Right lobe of liver (tissue), 6 donors: ENCODE results near the gene ZFPM1. TPM values are rescaled to one million over a fixed set of nuclear protein-coding genes. Genes with fewer than 3 reads are reported as not detected.

Experiments
- ATAC-seq, 4 donors: fragments of 200-7000 bp; cut with Tn5 transposase; one replicate each; pipeline ENCODE4 v1.9.1; 2020; ENCODE audit warnings: mild to moderate bottlenecking in 4 of 4, moderate library complexity in 4 of 4
- DNase-seq, 3 donors: peaks; one replicate each; pipeline ENCODE4 v3.0.0-alpha.2; 2020
- H3K27ac ChIP-seq, 3 donors: fragments of 200-600 bp; one replicate each; pipeline ENCODE4 v1.8.0; 2022
- H3K27me3 ChIP-seq, 2 donors: fragments of 200-600 bp; one replicate each; pipeline ENCODE4 v1.8.0; 2022
- H3K36me3 ChIP-seq, 4 donors: fragments of 200-600 bp; sonication (generic) in 1 of 4; one replicate each; pipeline versions ENCODE4 v1.5.1 to v1.8.0; 2017 to 2022; ENCODE audit warnings: control low read depth in 1 of 4
- H3K4me1 ChIP-seq, 4 donors: fragments of 200-600 bp; sonication (generic) in 1 of 4; one replicate each; pipeline versions ENCODE4 v1.5.1 to v1.8.0; 2017 to 2022; ENCODE audit warnings: control low read depth in 1 of 4
- H3K4me3 ChIP-seq, 3 donors: fragments of 200-600 bp; one replicate each; pipeline ENCODE4 v1.8.0; 2022
- H3K9me3 ChIP-seq, 4 donors: fragments of 200-600 bp; sonication (generic) in 1 of 4; one replicate each; pipeline versions ENCODE4 v1.5.1 to v1.8.0; 2017 to 2022; ENCODE audit warnings: control low read depth in 1 of 4
- CTCF ChIP-seq, 4 donors: fragments of 200-600 bp in 3 of 4; fragments of 450-650 bp in 1 of 4; IDR thresholded peaks; one replicate each; pipeline versions ENCODE4 v1.5.1 to v1.8.0; 2016 to 2022; ENCODE audit warnings: antibody characterized with exemption in 4 of 4, mild to moderate bottlenecking in 2 of 4
- POLR2A ChIP-seq: fragments of 450-650 bp; IDR thresholded peaks from one replicate; pipeline ENCODE4 v1.6.1; 2017; ENCODE audit warnings: antibody characterized with exemption, mild to moderate bottlenecking
- WGBS: methylation state at CpG from one replicate; pipeline ENCODE4 v1.1.6; 2018; ENCODE audit warnings: low coverage, low lambda C conversion rate; ENCODE audit not compliant: insufficient coverage; ENCODE audit errors: missing lambda C conversion rate; 5-methylcytosine and 5-hydroxymethylcytosine counted together
- intact Hi-C, 2 donors: fragments of 100-400 bp; cut with DNase I; formaldehyde crosslinking; loops; one replicate each; pipeline versions ENCODE4 v1.11.2 to v1.14.1; 2022
- total RNA-seq, 6 experiments: library from RNA; depleted of rRNA in 2 of 6; stranded (reverse); fragments of >200 nt in 2 of 6; fragmentation: NEBNext Ultra II Directional in 3 of 6; extraction: Animal tissue kit (Norgen Biotek cat#: 25700) in 3 of 6; gene quantifications; one replicate each; pipeline versions ENCODE4 v1.1.0 to v1.2.4, GENCODE V29; 2016 to 2023
- donor health status: DM: no; HTN: yes; CAD: no.
- donor health status: DM: no; HTN: no; CAD: no.
- donor health status: DM: no; HTN: no; CAD: no.
- donor health status: DM: no; HTN: yes; CAD: no.
- donor health status: DM: no; HTN: yes; CAD: no.

ZFPM1 gene
- total RNA-seq, 6 experiments from 2014 or later, result 3.8 to 15.5 (median 8.3) TPM

GRCh38 chr16:88420496-88420895, 32.6 kb upstream of the ZFPM1 start:
- 33% methylated on average over 2 of the region's 12 CpGs for WGBS
- H3K4me1 ChIP-seq, result no peaks in the 10 kb centered on the region
- no peaks in the 10 kb centered on the region for H3K36me3 ChIP-seq
- H3K27ac ChIP-seq, result no peak overlapping the region
- TF ChIP-seq POLR2A (no peak), CTCF (IDR thresholded peaks at IDR 0.05) (no peak)
- H3K27me3 ChIP-seq, result no peaks in the 10 kb centered on the region
- ATAC-seq (no peak), DNase-seq (no peak)
- H3K9me3 ChIP-seq, result no peaks in the 10 kb centered on the region
- intact Hi-C loops, result no loop called here
- H3K4me3 ChIP-seq, result no peak overlapping the region

GRCh38 chr16:88421301-88421700, 31.8 kb upstream of the ZFPM1 start:
- Histone ChIP-seq H3K36me3 (no peaks in the 10 kb centered on the region), H3K27me3 (no peaks in the 10 kb centered on the region), H3K9me3 (no peaks in the 10 kb centered on the region), H3K4me3 (no peak overlapping the region), H3K27ac (no peak overlapping the region), H3K4me1 (no peaks in the 10 kb centered on the region)
- intact Hi-C loops, result no loop called here
- 50% methylated on average over 2 of the region's 14 CpGs for WGBS
- TF ChIP-seq CTCF (IDR thresholded peaks at IDR 0.05) (no peak), POLR2A (no peak)
- DNase-seq (no peak), ATAC-seq (no peak)

GRCh38 chr16:88421871-88422433, 31.1 kb upstream of the ZFPM1 start:
- TF ChIP-seq POLR2A (no peak), CTCF (IDR thresholded peaks at IDR 0.05) (no peak)
- no peak overlapping the region for H3K27ac ChIP-seq
- DNase-seq (no peak), ATAC-seq (no peak)
- intact Hi-C loops, result no loop called here
- H3K9me3 ChIP-seq, result no peaks in the 10 kb centered on the region
- no peaks in the 10 kb centered on the region for H3K4me1 ChIP-seq
- no peaks in the 10 kb centered on the region for H3K36me3 ChIP-seq
- no peaks in the 10 kb centered on the region for H3K27me3 ChIP-seq
- WGBS, result 45% methylated on average over 5 of the region's 5 CpGs
- H3K4me3 ChIP-seq, result no peak overlapping the region

- H3K9me3 ChIP-seq, result no peaks in the 10 kb centered on the region
- H3K27me3 ChIP-seq, result no peaks in the 10 kb centered on the region
- no peak overlapping the region for H3K27ac ChIP-seq
- TF ChIP-seq POLR2A (no peak), CTCF (IDR thresholded peaks at IDR 0.05) (no peak)
- no peaks in the 10 kb centered on the region for H3K4me1 ChIP-seq
- 37% methylated on average over 3 of the region's 3 CpGs for WGBS
- no peaks in the 10 kb centered on the region for H3K36me3 ChIP-seq
- no peak for DNase-seq
- ATAC-seq, result no peak
- no peak overlapping the region for H3K4me3 ChIP-seq
- intact Hi-C loops, result no loop called here
These were observed 30.2 kb upstream of the ZFPM1 start for GRCh38 chr16:88422733-88423447.
